ENCODE data around the gene ARPC1A. TPM values are rescaled to one million over a fixed set of nuclear protein-coding genes. Genes with fewer than 3 reads are reported as not detected.

Gene ARPC1A
- total RNA-seq, 1 donor from 2014 or later = 140 TPM

DNA sequence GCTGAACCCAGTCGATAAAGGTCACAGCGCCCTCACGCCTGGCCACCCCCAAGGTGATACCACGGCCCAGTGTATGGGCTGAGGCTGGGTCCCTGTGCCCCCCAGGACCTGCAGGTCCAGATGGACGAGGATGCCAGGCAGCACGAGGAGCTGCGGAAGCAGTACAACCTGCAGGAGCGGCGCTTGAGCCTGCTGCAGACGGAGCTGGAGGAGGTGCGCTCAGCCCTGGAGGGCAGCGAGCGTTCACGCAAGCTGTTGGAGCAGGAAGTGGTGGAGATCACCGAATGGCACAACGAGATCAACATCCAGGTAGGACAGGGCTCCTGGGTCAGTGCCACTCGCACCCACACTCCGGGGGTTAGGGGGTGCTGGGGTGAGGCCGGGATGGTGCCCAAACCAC is 24.2 kb upstream of the ARPC1A start:
- Mint-ChIP-seq H3K4me1 (ENCODE audit: low read depth) (no peaks in the 10 kb centered on the region), H3K4me3 (ENCODE audit: low read depth) (no peak overlapping the region), H3K36me3 (ENCODE audit: insufficient read depth) (no peaks in the 10 kb centered on the region), H3K27me3 (no peaks in the 10 kb centered on the region), H3K9me3 (ENCODE audit: low read depth) (no peaks in the 10 kb centered on the region), H3K27ac (no peak overlapping the region)
- TF ChIP-seq, protein P1, sequence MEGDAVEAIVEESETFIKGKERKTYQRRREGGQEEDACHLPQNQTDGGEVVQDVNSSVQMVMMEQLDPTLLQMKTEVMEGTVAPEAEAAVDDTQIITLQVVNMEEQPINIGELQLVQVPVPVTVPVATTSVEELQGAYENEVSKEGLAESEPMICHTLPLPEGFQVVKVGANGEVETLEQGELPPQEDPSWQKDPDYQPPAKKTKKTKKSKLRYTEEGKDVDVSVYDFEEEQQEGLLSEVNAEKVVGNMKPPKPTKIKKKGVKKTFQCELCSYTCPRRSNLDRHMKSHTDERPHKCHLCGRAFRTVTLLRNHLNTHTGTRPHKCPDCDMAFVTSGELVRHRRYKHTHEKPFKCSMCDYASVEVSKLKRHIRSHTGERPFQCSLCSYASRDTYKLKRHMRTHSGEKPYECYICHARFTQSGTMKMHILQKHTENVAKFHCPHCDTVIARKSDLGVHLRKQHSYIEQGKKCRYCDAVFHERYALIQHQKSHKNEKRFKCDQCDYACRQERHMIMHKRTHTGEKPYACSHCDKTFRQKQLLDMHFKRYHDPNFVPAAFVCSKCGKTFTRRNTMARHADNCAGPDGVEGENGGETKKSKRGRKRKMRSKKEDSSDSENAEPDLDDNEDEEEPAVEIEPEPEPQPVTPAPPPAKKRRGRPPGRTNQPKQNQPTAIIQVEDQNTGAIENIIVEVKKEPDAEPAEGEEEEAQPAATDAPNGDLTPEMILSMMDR (IDR thresholded peaks at IDR 0.05; ENCODE audit: unreplicated experiment) = no peak
- DNase-seq (ENCODE audit: low spot score, unreplicated experiment) = no peak

- Mint-ChIP-seq H3K4me1 (ENCODE audit: low read depth) (no peaks in the 10 kb centered on the region), H3K4me3 (ENCODE audit: low read depth) (no peak overlapping the region)
- TF ChIP-seq, protein P1 (IDR thresholded peaks at IDR 0.05; ENCODE audit: unreplicated experiment) = no peak
Measured at GRCh38 chr7:99305473-99306260, 20.0 kb upstream of the ARPC1A start.

DNA sequence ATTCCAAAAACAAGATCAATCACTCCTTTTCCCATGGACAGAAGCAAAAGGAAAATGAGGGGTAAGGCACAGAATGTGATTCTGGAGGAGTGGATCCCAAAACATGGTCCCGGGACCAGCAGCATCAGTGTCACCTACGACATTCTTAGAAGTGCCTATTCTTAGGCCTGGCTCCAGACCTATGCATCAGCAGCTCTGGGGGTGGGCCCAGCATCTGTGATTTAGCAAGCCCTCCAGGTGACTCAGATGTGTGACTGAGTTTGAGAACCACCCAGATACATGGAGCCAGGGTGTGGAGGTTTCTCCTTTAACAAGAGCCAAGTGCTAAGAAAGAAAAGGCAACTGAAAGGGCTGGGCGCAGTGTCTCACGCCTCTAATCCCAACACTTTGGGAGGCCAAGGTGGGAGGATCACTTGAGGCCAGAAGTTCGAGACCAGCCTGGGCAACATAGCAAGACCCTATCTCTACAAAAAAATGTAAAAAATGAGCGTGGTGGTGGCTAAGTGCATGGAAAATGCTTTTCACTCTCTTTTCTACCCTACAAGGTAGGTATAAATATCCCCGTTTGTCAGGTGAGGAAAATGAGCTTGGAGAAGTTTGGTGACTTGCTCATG is 17.1 kb upstream of the ARPC1A start:
- TF ChIP-seq, protein P1 (IDR thresholded peaks at IDR 0.05; ENCODE audit: unreplicated experiment) = no peak
- H3K9me3 Mint-ChIP-seq (ENCODE audit: low read depth) = peaks cover 6% of the 10 kb centered on the region
- no peak for DNase-seq (ENCODE audit: low spot score, unreplicated experiment)
- no peaks in the 10 kb centered on the region for H3K4me1 Mint-ChIP-seq (ENCODE audit: low read depth)
- H3K27ac Mint-ChIP-seq = no peak overlapping the region
- peaks cover 3% of the 10 kb centered on the region for H3K36me3 Mint-ChIP-seq (ENCODE audit: insufficient read depth)
- H3K4me3 Mint-ChIP-seq (ENCODE audit: low read depth) = no peak overlapping the region
- no peaks in the 10 kb centered on the region for H3K27me3 Mint-ChIP-seq

More at GRCh38 chr7:99305473-99306260, 20.0 kb upstream of the ARPC1A start:
- DNase-seq (ENCODE audit: low spot score, unreplicated experiment) = no peak
- H3K36me3 Mint-ChIP-seq (ENCODE audit: insufficient read depth) = peaks cover 3% of the 10 kb centered on the region
- H3K27me3 Mint-ChIP-seq = no peaks in the 10 kb centered on the region
- peaks cover 6% of the 10 kb centered on the region for H3K9me3 Mint-ChIP-seq (ENCODE audit: low read depth)
- no peak overlapping the region for H3K27ac Mint-ChIP-seq

- peaks cover 3% of the 10 kb centered on the region for H3K36me3 Mint-ChIP-seq (ENCODE audit: insufficient read depth)
- DNase-seq (ENCODE audit: low spot score, unreplicated experiment) = no peak
- H3K27ac Mint-ChIP-seq = peak overlapping the region; percentile 18
- H3K9me3 Mint-ChIP-seq (ENCODE audit: low read depth) = peaks cover 6% of the 10 kb centered on the region
- TF ChIP-seq, protein P1 (IDR thresholded peaks at IDR 0.05; ENCODE audit: unreplicated experiment) = no peak
- H3K27me3 Mint-ChIP-seq = no peaks in the 10 kb centered on the region
- no peak overlapping the region for H3K4me3 Mint-ChIP-seq (ENCODE audit: low read depth)
- H3K4me1 Mint-ChIP-seq (ENCODE audit: low read depth) = no peaks in the 10 kb centered on the region
Measured at GRCh38 chr7:99309111-99309510, 16.6 kb upstream of the ARPC1A start.

DNA sequence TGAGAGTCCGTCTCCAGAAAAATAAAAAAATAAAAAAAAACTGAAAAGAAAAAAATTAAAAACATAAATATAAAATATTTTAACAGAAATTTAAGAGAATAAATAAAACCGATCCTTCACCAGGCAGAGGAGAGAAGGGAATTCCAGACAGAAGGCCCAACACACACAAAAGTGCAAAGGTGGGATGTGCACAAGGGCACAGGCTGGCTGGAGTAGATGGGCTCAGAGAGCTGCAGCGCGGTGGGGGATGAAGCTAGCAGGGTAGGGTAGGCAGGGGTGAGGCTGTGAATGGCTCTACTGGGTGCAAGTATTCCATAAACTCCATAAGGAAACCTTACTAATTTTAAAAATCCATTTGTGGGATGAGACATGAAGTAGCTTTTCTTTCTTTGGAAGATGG is 15.7 kb upstream of the ARPC1A start:
- Mint-ChIP-seq H3K4me1 (ENCODE audit: low read depth) (no peaks in the 10 kb centered on the region), H3K36me3 (ENCODE audit: insufficient read depth) (peaks cover 3% of the 10 kb centered on the region), H3K27ac (no peak overlapping the region), H3K9me3 (ENCODE audit: low read depth) (peaks cover 6% of the 10 kb centered on the region), H3K4me3 (ENCODE audit: low read depth) (no peak overlapping the region), H3K27me3 (no peaks in the 10 kb centered on the region)
- TF ChIP-seq, protein P1 (IDR thresholded peaks at IDR 0.05; ENCODE audit: unreplicated experiment) = no peak
- no peak for DNase-seq (ENCODE audit: low spot score, unreplicated experiment)

Data from progenitor cell of endocrine pancreas (in vitro differentiated cells).